DOHH2 (cell line): Measurements from ENCODE around the gene UNC50.

ENCODE experiments used
- H3F3A ChIP-seq: fragments of 200-600 bp; sonication (generic), shearing (Covaris generic); 2 replicates; pipeline ENCODE4 v1.6.0; 2016; ENCODE audit warnings: antibody characterized with exemption, mild to moderate bottlenecking; ENCODE audit not compliant: control insufficient read depth, insufficient read depth
- H3K27ac ChIP-seq: fragments of 200-600 bp; sonication (generic); 2 replicates; pipeline ENCODE4 v1.5.1; 2014; ENCODE audit warnings: low read depth, mild to moderate bottlenecking, low read length, moderate library complexity
- H3K27me3 ChIP-seq: fragments of 200-600 bp; sonication (generic); 2 replicates; pipeline ENCODE4 v1.6.1; 2014; ENCODE audit warnings: mild to moderate bottlenecking, low read length, mixed read lengths; ENCODE audit not compliant: control insufficient read depth
- H3K36me3 ChIP-seq: fragments of 200-600 bp; sonication (generic); 2 replicates; pipeline ENCODE4 v1.6.1; 2014; ENCODE audit warnings: mild to moderate bottlenecking, low read length, moderate library complexity, mixed read lengths; ENCODE audit not compliant: control insufficient read depth
- H3K4me1 ChIP-seq: fragments of 200-600 bp; sonication (generic); 2 replicates; pipeline ENCODE4 v1.6.1; 2014; ENCODE audit warnings: mild to moderate bottlenecking, low read length, mixed read lengths; ENCODE audit not compliant: control insufficient read depth
- H3K4me2 ChIP-seq: fragments of 200-600 bp; sonication (generic); 2 replicates; pipeline ENCODE4 v1.6.0; 2014; ENCODE audit warnings: mild to moderate bottlenecking, low read length, moderate library complexity
- H3K4me3 ChIP-seq: fragments of 200-600 bp; sonication (generic); 2 replicates; pipeline ENCODE4 v1.5.1; 2014; ENCODE audit warnings: mild to moderate bottlenecking, low read length, mixed read lengths
- H3K79me2 ChIP-seq: fragments of 200-600 bp; sonication (generic); 2 replicates; pipeline ENCODE4 v1.6.1; 2014; ENCODE audit warnings: mild to moderate bottlenecking, low read length, mixed read lengths; ENCODE audit not compliant: control insufficient read depth
- H3K9me2 ChIP-seq: fragments of 200-600 bp; sonication (generic); replicated peaks from 2 replicates; pipeline ENCODE4 v1.6.1; 2014; ENCODE audit warnings: mild to moderate bottlenecking, low read length, mixed read lengths; ENCODE audit not compliant: control insufficient read depth
- H3K9me3 ChIP-seq: fragments of 200-600 bp; sonication (generic); 2 replicates; pipeline ENCODE4 v1.6.1; 2014; ENCODE audit warnings: antibody characterized with exemption, low read length, mixed read lengths; ENCODE audit not compliant: control insufficient read depth, insufficient read depth
- H4K20me1 ChIP-seq: fragments of 200-600 bp; sonication (generic); 2 replicates; pipeline ENCODE4 v1.6.0; 2014; ENCODE audit warnings: low read depth, mild to moderate bottlenecking, antibody characterized with exemption, low read length, moderate library complexity; ENCODE audit not compliant: control insufficient read depth, insufficient read depth
- CTCF ChIP-seq: fragments of 200-600 bp; sonication (generic); IDR thresholded peaks from one replicate; pipeline ENCODE4 v1.5.1; 2014; ENCODE audit warnings: antibody characterized with exemption, mild to moderate bottlenecking, low read depth, low read length; ENCODE audit not compliant: poor library complexity, severe bottlenecking
- EZH2phosphoT487 ChIP-seq: fragments of 200-600 bp; sonication (generic); IDR thresholded peaks from 2 replicates; pipeline ENCODE4 v1.6.1; 2017; ENCODE audit warnings: borderline replicate concordance, mild to moderate bottlenecking, antibody characterized with exemption, low read length, moderate library complexity, mixed read lengths

The UNC50 gene

GRCh38 chr2:98578231-98578630, 30.2 kb upstream of the UNC50 start:
- Histone ChIP-seq H3F3A (no peaks in the 10 kb centered on the region), H3K27me3 (no peaks in the 10 kb centered on the region), H3K4me3 (no peak overlapping the region), H3K79me2 (no peaks in the 10 kb centered on the region), H3K4me2 (no peak overlapping the region), H3K9me2 (no peaks in the 10 kb centered on the region), H3K36me3 (no peaks in the 10 kb centered on the region; the same call in 1 of the 2 replicates), H4K20me1 (no peaks in the 10 kb centered on the region), H3K27ac (no peak overlapping the region), H3K4me1 (no peaks in the 10 kb centered on the region), H3K9me3 (no peaks in the 10 kb centered on the region)
- TF ChIP-seq CTCF (no peak), EZH2phosphoT487 (no peak)

- H3F3A ChIP-seq, result no peaks in the 10 kb centered on the region
- H3K79me2 ChIP-seq, result no peaks in the 10 kb centered on the region
- H3K4me2 ChIP-seq, result no peak overlapping the region
- no peaks in the 10 kb centered on the region for H3K4me1 ChIP-seq
- TF ChIP-seq EZH2phosphoT487 (no peak), CTCF (no peak)
- H4K20me1 ChIP-seq, result no peaks in the 10 kb centered on the region
- H3K36me3 ChIP-seq, result no peaks in the 10 kb centered on the region; the same call in 1 of the 2 replicates
- no peak overlapping the region for H3K27ac ChIP-seq
- H3K27me3 ChIP-seq, result no peaks in the 10 kb centered on the region
- H3K4me3 ChIP-seq, result no peak overlapping the region
- no peaks in the 10 kb centered on the region for H3K9me3 ChIP-seq
- H3K9me2 ChIP-seq, result no peaks in the 10 kb centered on the region
Observed at GRCh38 chr2:98579926-98580325, 28.5 kb upstream of the UNC50 start.

- H3K4me2 ChIP-seq, result no peak overlapping the region
Observed at GRCh38 chr2:98580656-98581284, 27.6 kb upstream of the UNC50 start.

More at GRCh38 chr2:98580656-98581284, 27.6 kb upstream of the UNC50 start:
- no peaks in the 10 kb centered on the region for H3K79me2 ChIP-seq
- TF ChIP-seq EZH2phosphoT487 (no peak), CTCF (no peak)
- no peaks in the 10 kb centered on the region for H3K9me3 ChIP-seq
- H3K27ac ChIP-seq, result no peak overlapping the region
- no peaks in the 10 kb centered on the region for H3K4me1 ChIP-seq
- H4K20me1 ChIP-seq, result no peaks in the 10 kb centered on the region
- H3K4me3 ChIP-seq, result no peak overlapping the region
- no peaks in the 10 kb centered on the region for H3K9me2 ChIP-seq
- no peaks in the 10 kb centered on the region; the same call in 1 of the 2 replicates for H3K36me3 ChIP-seq
- no peaks in the 10 kb centered on the region for H3K27me3 ChIP-seq
- H3F3A ChIP-seq, result no peaks in the 10 kb centered on the region
